Activated CD4-positive, alpha-beta memory T cell treated with anti-CD3 and anti-CD28 coated beads, Interleukin-2, amount 10 ng/mL, durations not matched to agents 7 days and 5 days (primary cell): Measurements from ENCODE around the gene DRAP1. TPM values are rescaled to one million over a fixed set of nuclear protein-coding genes. Genes with fewer than 3 reads are reported as not detected.
"Not testable (repeated sequence)": the region's sequence is repeated elsewhere in the genome, so short reads cannot be mapped to it uniquely, and the experiment has no call there.

ENCODE experiments used
- CTCF ChIA-PET: fragments of 350-600 bp; sonication (Branson Sonifier 250); formaldehyde crosslinking; loops from one replicate; lab custom pipeline; 2021; ENCODE audit warnings: antibody characterized with exemption, inconsistent platforms; lab: Charles Lee
- POLR2A ChIA-PET: fragments of 350-600 bp; sonication (Branson Sonifier 250); formaldehyde crosslinking; loops from one replicate; lab custom pipeline; 2021; ENCODE audit warnings: antibody characterized with exemption; lab: Charles Lee
- DNase-seq: peaks from one replicate; pipeline ENCODE4 v3.0.0-alpha.2; 2020
- H3K27ac Mint-ChIP-seq: one replicate; pipeline ENCODE4 v1.8.0; 2021; ENCODE audit warnings: mild to moderate bottlenecking, mixed read lengths
- H3K27me3 Mint-ChIP-seq: one replicate; pipeline ENCODE4 v1.8.0; 2021; ENCODE audit warnings: mixed read lengths
- H3K36me3 Mint-ChIP-seq: one replicate; pipeline ENCODE4 v1.8.0; 2021; ENCODE audit warnings: low read depth, mixed read lengths
- H3K4me1 Mint-ChIP-seq: one replicate; pipeline ENCODE4 v1.8.0; 2021; ENCODE audit warnings: mixed read lengths
- H3K4me3 Mint-ChIP-seq: one replicate; pipeline ENCODE4 v1.8.0; 2021; ENCODE audit warnings: mild to moderate bottlenecking, mixed read lengths
- H3K9me3 Mint-ChIP-seq: one replicate; pipeline ENCODE4 v1.8.0; 2021; ENCODE audit warnings: mixed read lengths
- total RNA-seq, 2 experiments: library from RNA; stranded (reverse); gene quantifications; one replicate each; pipeline ENCODE4 v1.2.3, GENCODE V29; 2021

The DRAP1 gene
- total RNA-seq, 2 experiments from 2014 or later = 162 to 180 TPM

DNA sequence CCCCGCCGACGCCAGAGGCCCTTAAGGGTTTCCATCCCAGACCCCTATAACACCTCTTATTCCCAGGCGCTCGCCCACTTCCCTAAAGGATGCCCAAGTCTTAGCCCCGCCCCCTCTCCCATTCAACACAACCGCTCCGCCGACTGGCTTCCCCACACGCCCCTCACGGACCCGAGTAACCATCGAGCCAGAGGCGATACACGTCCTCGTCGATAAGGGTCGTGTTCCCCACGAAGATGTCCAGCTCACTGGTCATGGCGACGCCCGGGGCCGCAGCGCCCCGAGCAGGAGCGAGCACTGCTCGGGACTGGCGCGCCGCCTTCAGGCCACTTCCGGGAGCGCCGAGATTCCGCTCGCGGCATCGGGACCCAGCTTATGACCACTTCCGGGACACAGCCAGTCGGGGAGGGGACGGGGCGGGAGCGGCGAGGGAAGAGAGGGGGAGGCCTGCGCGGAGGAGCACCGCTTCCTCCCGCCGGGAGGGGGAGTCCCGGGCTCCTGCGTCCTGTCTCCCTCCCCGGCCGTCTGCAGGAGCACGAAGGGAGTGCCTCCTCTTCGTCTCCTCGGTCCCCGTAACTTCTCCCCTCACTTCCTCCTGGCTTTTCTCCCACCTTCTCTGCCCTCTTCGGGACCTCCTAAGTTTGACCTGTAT lies 30.9 kb upstream of the DRAP1 start, which contains the start of gene FIBP:
FIBP (minus strand) TSS at position 309 of the 652 bp plus-strand sequence; CDS start at position 256, 53 bp downstream.
- Mint-ChIP-seq H3K27me3 (no peaks in the 10 kb centered on the region), H3K4me1 (peaks cover 74% of the 10 kb centered on the region), H3K9me3 (no peaks in the 10 kb centered on the region), H3K36me3 (peaks cover 40% of the 10 kb centered on the region), H3K27ac (peak within 1 kb of the TSS; percentile 90), H3K4me3 (peak within 1 kb of the TSS; percentile 97)
- CTCF ChIA-PET = interaction anchor here (0.6 to 10.0 kb wide), 34 partner anchors 9 to 622 kb away, joined by 3 to 251 read pairs (median 7); partner anchors contain the start of genes AP5B1, BANF1, C11orf68 and CFL1
- DNase-seq = peak; percentile 98
- POLR2A ChIA-PET = interaction anchor here (0.6 to 11.5 kb wide), 19 partner anchors 9 to 389 kb away, joined by 3 to 284 read pairs (median 16); partner anchors contain the start of genes BANF1, C11orf68, CFL1 and CTSW

DNA sequence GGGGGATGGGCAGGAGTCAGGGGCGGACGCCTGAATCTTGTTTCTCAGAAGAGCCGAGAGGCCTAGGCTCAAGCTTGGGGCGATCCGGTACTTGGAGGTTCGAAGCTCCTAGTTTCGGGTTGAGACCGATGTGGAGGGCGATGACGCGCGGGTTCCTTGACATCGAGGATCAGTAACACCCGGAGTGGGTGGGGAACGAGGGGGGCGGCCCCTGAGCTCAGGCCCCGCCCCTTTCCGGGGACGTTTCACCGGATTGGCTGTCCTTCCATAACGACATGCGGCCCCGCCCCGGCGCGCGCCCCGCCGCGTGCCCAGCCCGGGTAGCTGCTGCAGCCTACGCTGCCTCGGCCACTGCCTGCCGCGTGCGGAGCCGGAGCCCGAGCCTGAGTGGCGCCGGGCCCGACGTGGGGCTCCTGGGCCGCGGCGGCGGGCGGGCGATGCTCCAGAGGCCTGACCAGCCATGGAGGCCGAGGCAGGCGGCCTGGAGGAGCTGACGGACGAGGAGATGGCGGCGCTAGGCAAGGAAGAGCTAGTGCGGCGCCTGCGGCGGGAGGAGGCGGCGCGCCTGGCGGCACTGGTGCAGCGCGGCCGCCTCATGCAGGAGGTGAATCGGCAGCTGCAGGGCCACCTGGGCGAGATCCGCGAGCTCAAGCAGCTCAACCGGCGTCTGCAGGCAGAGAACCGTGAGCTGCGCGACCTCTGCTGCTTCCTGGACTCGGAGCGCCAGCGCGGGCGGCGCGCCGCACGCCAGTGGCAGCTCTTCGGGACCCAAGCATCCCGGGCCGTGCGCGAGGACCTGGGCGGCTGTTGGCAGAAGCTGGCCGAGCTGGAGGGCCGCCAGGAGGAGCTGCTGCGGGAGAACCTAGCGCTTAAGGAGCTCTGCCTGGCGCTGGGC lies 28.7 kb upstream of the DRAP1 start, which contains the start of gene CCDC85B:
CCDC85B (plus strand) TSS at position 350 of the 895 bp plus-strand sequence; CDS start at position 461, 111 bp downstream.
- peak; percentile 99 for DNase-seq
- POLR2A ChIA-PET = interaction anchor here (0.6 to 11.5 kb wide), 42 partner anchors 9 to 392 kb away, joined by 3 to 284 read pairs (median 7); partner anchors contain the start of genes AP5B1, BANF1, C11orf68 and CFL1
- Mint-ChIP-seq H3K36me3 (peaks cover 24% of the 10 kb centered on the region), H3K27me3 (no peaks in the 10 kb centered on the region), H3K4me3 (peak within 1 kb of the TSS; percentile 97), H3K27ac (peak within 1 kb of the TSS; percentile 90), H3K4me1 (peaks cover 69% of the 10 kb centered on the region), H3K9me3 (no peaks in the 10 kb centered on the region)
- CTCF ChIA-PET = interaction anchor here (0.7 to 10.0 kb wide), 37 partner anchors 7 to 390 kb away, joined by 3 to 251 read pairs (median 7); partner anchors contain the start of genes AP5B1, BANF1, C11orf68 and CFL1

- peaks cover 72% of the 10 kb centered on the region for H3K4me1 Mint-ChIP-seq
- POLR2A ChIA-PET = interaction anchor here (0.6 to 11.5 kb wide), 32 partner anchors 8 to 468 kb away, joined by 3 to 284 read pairs (median 7); partner anchors contain the start of genes BANF1, C11orf68, CFL1 and CTSW
- peak overlapping the region; percentile 89 for H3K27ac Mint-ChIP-seq
- CTCF ChIA-PET = interaction anchor here (0.6 to 10.0 kb wide), 33 partner anchors 6 to 319 kb away, joined by 3 to 251 read pairs (median 7); partner anchors contain the start of genes BANF1, C11orf68, CFL1 and CTSW
- H3K27me3 Mint-ChIP-seq = no peaks in the 10 kb centered on the region
- peak overlapping the region; percentile 97 for H3K4me3 Mint-ChIP-seq
- DNase-seq = peak; percentile 46
- H3K9me3 Mint-ChIP-seq = no peaks in the 10 kb centered on the region
- peaks cover 26% of the 10 kb centered on the region for H3K36me3 Mint-ChIP-seq
These were observed 27.7 kb upstream of the DRAP1 start for GRCh38 chr11:65891219-65892136.

DNA sequence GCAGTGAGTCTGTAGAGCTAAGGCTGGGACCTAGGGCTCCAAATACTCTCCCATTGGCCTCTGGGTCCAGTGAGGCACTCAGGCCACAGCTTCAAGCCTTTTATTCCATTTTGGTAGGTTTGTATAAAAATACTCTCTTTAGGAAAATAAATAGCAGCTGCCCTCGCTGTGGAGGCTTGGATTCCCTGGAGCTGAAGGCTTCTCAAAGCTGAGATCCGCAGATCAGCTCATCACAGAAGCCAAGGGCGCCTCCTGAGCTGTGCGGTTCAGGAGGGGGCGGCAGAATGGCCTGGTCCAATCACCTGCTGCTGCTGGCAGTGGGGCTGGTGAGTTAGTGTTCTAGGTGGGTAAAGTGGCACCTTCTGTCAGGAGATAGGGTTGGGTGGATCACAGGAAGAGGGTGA lies 27.1 kb upstream of the DRAP1 start:
- ChIA-PET CTCF (interaction anchor here (0.6 to 10.0 kb wide), 5 partner anchors 9 to 181 kb away, joined by 3 to 251 read pairs (median 3); partner anchors contain the start of genes CFL1 and MUS81), POLR2A (interaction anchor here (0.6 to 11.5 kb wide), 12 partner anchors 8 to 757 kb away, joined by 3 to 284 read pairs (median 36); partner anchors contain the start of genes BANF1, C11orf68, CFL1 and CTSW)
- not testable (repeated sequence) for H3K27me3 Mint-ChIP-seq, DNase-seq, H3K9me3 Mint-ChIP-seq
- peaks cover 72% of the 10 kb centered on the region for H3K4me1 Mint-ChIP-seq
- H3K27ac Mint-ChIP-seq = peak overlapping the region; percentile 89
- peaks cover 23% of the 10 kb centered on the region for H3K36me3 Mint-ChIP-seq
- H3K4me3 Mint-ChIP-seq = peak overlapping the region; percentile 97

GRCh38 chr11:65892661-65893317 lies 26.4 kb upstream of the DRAP1 start:
- H3K4me3 Mint-ChIP-seq = peak overlapping the region; percentile 97
- no peaks in the 10 kb centered on the region for H3K27me3 Mint-ChIP-seq
- no peaks in the 10 kb centered on the region for H3K9me3 Mint-ChIP-seq
- peaks cover 72% of the 10 kb centered on the region for H3K4me1 Mint-ChIP-seq
- ChIA-PET CTCF (interaction anchor here (0.6 to 10.0 kb wide), 8 partner anchors 8 to 315 kb away, joined by 3 to 251 read pairs (median 3); partner anchors contain the start of genes CFL1 and MUS81), POLR2A (interaction anchor here (1.0 to 11.5 kb wide), 14 partner anchors 7 to 758 kb away, joined by 3 to 284 read pairs (median 6); partner anchors contain the start of genes BANF1, C11orf68, CFL1 and EIF1AD)
- peaks cover 22% of the 10 kb centered on the region for H3K36me3 Mint-ChIP-seq
- no peak for DNase-seq
- H3K27ac Mint-ChIP-seq = peak overlapping the region; percentile 89

GRCh38 chr11:65894034-65894591 lies 25.1 kb upstream of the DRAP1 start:
- Mint-ChIP-seq H3K9me3 (no peaks in the 10 kb centered on the region), H3K27me3 (no peaks in the 10 kb centered on the region), H3K4me3 (peak overlapping the region; percentile 97), H3K4me1 (peaks cover 69% of the 10 kb centered on the region), H3K36me3 (peaks cover 16% of the 10 kb centered on the region), H3K27ac (peak overlapping the region; percentile 89)
- ChIA-PET POLR2A (interaction anchor here (0.8 to 11.5 kb wide), 13 partner anchors 8 to 473 kb away, joined by 3 to 284 read pairs (median 6); partner anchors contain the start of genes BANF1, C11orf68, CFL1 and EIF1AD), CTCF (interaction anchor here (0.8 to 1.9 kb wide), 11 partner anchors 9 to 279 kb away, joined by 3 to 13 read pairs (median 3); partner anchors contain the start of genes MUS81 and PCNX3)
- DNase-seq = peak; percentile 67

GRCh38 chr11:65895482-65895981 lies 23.7 kb upstream of the DRAP1 start:
- H3K4me3 Mint-ChIP-seq = no peak overlapping the region
- no peaks in the 10 kb centered on the region for H3K9me3 Mint-ChIP-seq
- H3K27ac Mint-ChIP-seq = peak overlapping the region; percentile 69
- H3K4me1 Mint-ChIP-seq = peaks cover 57% of the 10 kb centered on the region
- peaks cover 16% of the 10 kb centered on the region for H3K36me3 Mint-ChIP-seq
- DNase-seq = no peak
- POLR2A ChIA-PET = interaction anchor here (0.6 to 8.8 kb wide), 5 partner anchors 7 to 67 kb away, joined by 3 to 185 read pairs (median 7); partner anchors contain the start of genes C11orf68, CCDC85B, CFL1 and DRAP1
- no peaks in the 10 kb centered on the region for H3K27me3 Mint-ChIP-seq
- CTCF ChIA-PET = interaction anchor here (0.6 to 1.7 kb wide), 4 partner anchors 11 to 151 kb away, joined by 3 to 8 read pairs (median 4); no protein-coding TSS in a partner anchor

DNA sequence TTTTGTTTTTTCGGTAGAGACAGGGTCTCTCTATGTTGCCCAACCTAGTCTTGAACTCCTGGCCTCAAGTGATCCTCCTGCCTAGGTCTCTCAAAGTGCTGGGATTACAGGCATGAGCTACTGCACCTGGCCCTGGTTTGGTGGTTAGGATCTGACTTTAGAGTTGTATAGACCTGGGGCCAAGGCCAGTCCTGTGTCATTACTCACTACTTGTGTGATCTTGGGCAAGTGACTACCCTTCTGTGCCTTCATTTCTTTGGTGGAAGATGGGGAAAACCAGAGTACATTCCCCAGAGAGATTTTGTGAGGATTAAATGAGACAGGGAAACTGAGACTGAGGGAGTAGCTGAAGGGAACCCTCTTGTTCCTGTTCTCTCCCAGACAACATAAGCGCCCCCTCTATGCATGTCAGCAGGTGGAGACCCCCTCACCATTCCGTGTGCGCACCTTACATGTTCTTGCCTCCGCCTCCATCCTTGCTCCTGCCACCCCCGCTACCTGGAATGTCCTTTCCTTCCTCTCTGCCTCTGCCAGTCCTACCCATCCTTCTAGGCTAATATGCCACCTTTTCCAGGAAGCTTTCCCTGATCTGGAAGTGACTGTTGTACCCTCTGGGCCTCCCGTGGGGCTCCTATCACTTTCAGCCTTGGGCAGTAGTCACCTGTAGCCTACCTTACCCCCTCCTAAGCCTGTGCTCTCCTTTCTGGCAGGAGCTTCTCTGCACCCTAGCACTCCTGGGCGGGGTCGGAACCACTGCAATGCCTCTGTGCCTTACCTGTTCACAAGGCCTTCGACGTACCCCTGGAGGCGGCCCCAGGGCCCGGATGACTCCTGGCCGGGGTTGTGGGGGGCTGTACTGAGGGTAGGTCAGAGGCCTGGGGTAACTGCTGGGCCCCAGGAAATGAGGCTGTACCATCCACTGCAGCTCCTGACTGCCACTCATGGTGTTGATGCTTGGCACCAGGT lies 22.9 kb upstream of the DRAP1 start:
- H3K9me3 Mint-ChIP-seq = no peaks in the 10 kb centered on the region
- H3K27ac Mint-ChIP-seq = peak overlapping the region; percentile 70
- ChIA-PET CTCF (interaction anchor here (0.6 to 3.2 kb wide), 5 partner anchors 7 to 92 kb away, joined by 3 to 73 read pairs (median 6); partner anchors contain the start of genes CCDC85B and FIBP), POLR2A (interaction anchor here (0.6 to 8.8 kb wide), 8 partner anchors 8 to 66 kb away, joined by 3 to 185 read pairs (median 6); partner anchors contain the start of genes C11orf68, CCDC85B, CFL1 and DRAP1)
- H3K4me3 Mint-ChIP-seq = no peak overlapping the region
- peaks cover 65% of the 10 kb centered on the region for H3K4me1 Mint-ChIP-seq
- H3K27me3 Mint-ChIP-seq = no peaks in the 10 kb centered on the region
- peaks cover 16% of the 10 kb centered on the region for H3K36me3 Mint-ChIP-seq
- DNase-seq = no peak

DNA sequence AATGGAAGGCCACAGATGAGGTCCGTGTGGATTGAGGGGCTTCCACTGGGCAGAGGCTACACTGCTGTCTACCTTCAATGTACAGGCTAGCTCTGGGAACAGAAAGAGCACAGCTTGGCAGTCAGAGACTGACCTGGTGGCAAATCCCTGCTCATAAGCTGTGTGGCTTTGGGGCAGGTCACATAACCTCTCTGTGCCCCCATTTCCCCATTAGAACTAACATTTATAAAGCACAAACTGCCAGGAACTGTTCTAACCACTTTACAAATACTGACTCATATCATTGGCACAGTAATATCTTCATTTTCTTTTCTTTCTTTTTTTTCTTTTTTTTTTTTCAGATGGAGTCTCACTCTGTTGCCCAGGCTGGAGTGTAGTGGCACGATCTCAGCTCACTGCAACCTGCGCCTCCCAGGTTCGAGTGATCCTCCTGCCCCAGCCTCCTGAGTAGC lies 22.2 kb upstream of the DRAP1 start:
- POLR2A ChIA-PET = interaction anchor here (1.0 to 8.8 kb wide), 6 partner anchors 9 to 38 kb away, joined by 3 to 185 read pairs (median 12); partner anchors contain the start of genes C11orf68, CCDC85B, CFL1 and FIBP
- H3K9me3 Mint-ChIP-seq = no peaks in the 10 kb centered on the region
- peak overlapping the region; percentile 70 for H3K27ac Mint-ChIP-seq
- H3K4me3 Mint-ChIP-seq = peak overlapping the region; percentile 46
- H3K36me3 Mint-ChIP-seq = peaks cover 16% of the 10 kb centered on the region
- H3K4me1 Mint-ChIP-seq = peaks cover 72% of the 10 kb centered on the region
- no peak for DNase-seq
- peaks cover under 1% of the 10 kb centered on the region for H3K27me3 Mint-ChIP-seq
- CTCF ChIA-PET = interaction anchor here (0.6 to 3.2 kb wide), 4 partner anchors 8 to 91 kb away, joined by 3 to 73 read pairs (median 14); partner anchors contain the start of genes CCDC85B and FIBP
